Breast epithelium (tissue), 4 donors: Measurements from ENCODE around the gene KLF6. TPM values are rescaled to one million over a fixed set of nuclear protein-coding genes. Genes with fewer than 3 reads are reported as not detected.

Source experiments
- DNase-seq, 2 donors: peaks; one replicate each; pipeline ENCODE4 v3.0.0-alpha.2; 2019; ENCODE audit warnings: low spot score in 2 of 2
- H3K27ac ChIP-seq, 2 donors: fragments of 200-600 bp; sonication (generic) in 1 of 2; one replicate each; pipeline ENCODE4 v1.5.1; 2016 to 2019; ENCODE audit warnings: mild to moderate bottlenecking in 1 of 2
- H3K27me3 ChIP-seq, 2 donors: fragments of 200-600 bp; sonication (generic) in 1 of 2; one replicate each; pipeline versions ENCODE4 v1.5.1 to v1.6.0; 2017 to 2019; ENCODE audit warnings: control low read depth in 1 of 2, mild to moderate bottlenecking in 1 of 2
- H3K36me3 ChIP-seq: fragments of 200-600 bp; one replicate; pipeline ENCODE4 v1.5.1; 2019
- H3K4me1 ChIP-seq, 2 donors: fragments of 200-600 bp; sonication (generic); one replicate each; pipeline ENCODE4 v1.5.1; 2016 to 2019; ENCODE audit warnings: control low read depth in 1 of 2
- H3K4me3 ChIP-seq, 3 donors: fragments of 200-600 bp; sonication (generic); 1 replicate in 2 of 3; 2 replicates in 1 of 3; pipeline ENCODE4 v1.5.1; 2016 to 2019; ENCODE audit warnings: mild to moderate bottlenecking in 3 of 3, moderate library complexity in 2 of 3
- H3K9me3 ChIP-seq, 2 donors: fragments of 200-600 bp; sonication (generic) in 1 of 2; one replicate each; pipeline ENCODE4 v1.5.1; 2016 to 2019; ENCODE audit warnings: control low read depth in 1 of 2
- POLR2A ChIP-seq: fragments of 450-650 bp; IDR thresholded peaks from one replicate; pipeline ENCODE4 v1.6.1; 2016; ENCODE audit warnings: antibody characterized with exemption, mild to moderate bottlenecking, moderate library complexity
- POLR2AphosphoS5 ChIP-seq, 3 donors: sonication (generic); formaldehyde crosslinking; IDR thresholded peaks; one replicate each; pipeline ENCODE4 v1.6.1; 2017; ENCODE audit warnings: antibody characterized with exemption in 3 of 3
- intact Hi-C: fragments of 100-400 bp; cut with DNase I; formaldehyde crosslinking; loops from one replicate; pipeline ENCODE4 v1.15.1; 2023; ENCODE audit warnings: low total_unique reads
- total RNA-seq, 3 donors: library from RNA; depleted of rRNA; stranded (reverse); fragments of >200 nt; gene quantifications; one replicate each; pipeline ENCODE4 v1.1.0, GENCODE V29; 2016
- TF ChIP-seq, protein P1 (sequence below), 3 donors: fragments of 450-650 bp; IDR thresholded peaks; one replicate each; pipeline ENCODE4 v1.5.1; 2016 to 2017; ENCODE audit warnings: antibody characterized with exemption in 3 of 3, mild to moderate bottlenecking in 3 of 3, moderate library complexity in 3 of 3

The KLF6 gene
- total RNA-seq, 3 donors from 2014 or later: 132 to 347 (median 186) TPM

DNA sequence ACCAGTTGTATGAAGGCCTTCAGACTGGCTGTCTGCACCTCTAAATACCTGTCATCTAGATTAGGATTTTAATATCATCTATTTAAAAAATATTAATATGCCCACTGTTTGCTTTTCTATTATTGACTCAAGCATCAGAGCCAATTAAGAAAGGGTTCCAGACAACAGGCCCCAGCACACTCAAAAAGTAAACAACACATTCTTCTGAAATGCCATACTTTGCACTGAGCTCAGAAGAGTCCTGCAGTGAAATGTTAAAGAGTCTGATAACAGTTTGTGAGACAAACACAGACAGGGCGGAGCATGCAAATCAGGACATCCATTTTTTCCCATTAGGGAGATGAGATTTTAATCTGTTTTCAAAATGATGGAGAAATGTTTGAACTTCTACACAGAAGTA, 45.9 kb upstream of the KLF6 start:
- TF ChIP-seq POLR2AphosphoS5 (IDR thresholded peaks at IDR 0.05): no peak
- TF ChIP-seq, protein P1, sequence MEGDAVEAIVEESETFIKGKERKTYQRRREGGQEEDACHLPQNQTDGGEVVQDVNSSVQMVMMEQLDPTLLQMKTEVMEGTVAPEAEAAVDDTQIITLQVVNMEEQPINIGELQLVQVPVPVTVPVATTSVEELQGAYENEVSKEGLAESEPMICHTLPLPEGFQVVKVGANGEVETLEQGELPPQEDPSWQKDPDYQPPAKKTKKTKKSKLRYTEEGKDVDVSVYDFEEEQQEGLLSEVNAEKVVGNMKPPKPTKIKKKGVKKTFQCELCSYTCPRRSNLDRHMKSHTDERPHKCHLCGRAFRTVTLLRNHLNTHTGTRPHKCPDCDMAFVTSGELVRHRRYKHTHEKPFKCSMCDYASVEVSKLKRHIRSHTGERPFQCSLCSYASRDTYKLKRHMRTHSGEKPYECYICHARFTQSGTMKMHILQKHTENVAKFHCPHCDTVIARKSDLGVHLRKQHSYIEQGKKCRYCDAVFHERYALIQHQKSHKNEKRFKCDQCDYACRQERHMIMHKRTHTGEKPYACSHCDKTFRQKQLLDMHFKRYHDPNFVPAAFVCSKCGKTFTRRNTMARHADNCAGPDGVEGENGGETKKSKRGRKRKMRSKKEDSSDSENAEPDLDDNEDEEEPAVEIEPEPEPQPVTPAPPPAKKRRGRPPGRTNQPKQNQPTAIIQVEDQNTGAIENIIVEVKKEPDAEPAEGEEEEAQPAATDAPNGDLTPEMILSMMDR (IDR thresholded peaks at IDR 0.05): no peak
- TF ChIP-seq POLR2A: no peak
- Histone ChIP-seq H3K27ac (no peak overlapping the region), H3K9me3 (no peaks in the 10 kb centered on the region), H3K4me1 (no peaks in the 10 kb centered on the region), H3K36me3 (no peaks in the 10 kb centered on the region), H3K4me3 (no peak overlapping the region), H3K27me3 (no peaks in the 10 kb centered on the region)
- DNase-seq: no peak
- intact Hi-C loops: no loop called here

DNA sequence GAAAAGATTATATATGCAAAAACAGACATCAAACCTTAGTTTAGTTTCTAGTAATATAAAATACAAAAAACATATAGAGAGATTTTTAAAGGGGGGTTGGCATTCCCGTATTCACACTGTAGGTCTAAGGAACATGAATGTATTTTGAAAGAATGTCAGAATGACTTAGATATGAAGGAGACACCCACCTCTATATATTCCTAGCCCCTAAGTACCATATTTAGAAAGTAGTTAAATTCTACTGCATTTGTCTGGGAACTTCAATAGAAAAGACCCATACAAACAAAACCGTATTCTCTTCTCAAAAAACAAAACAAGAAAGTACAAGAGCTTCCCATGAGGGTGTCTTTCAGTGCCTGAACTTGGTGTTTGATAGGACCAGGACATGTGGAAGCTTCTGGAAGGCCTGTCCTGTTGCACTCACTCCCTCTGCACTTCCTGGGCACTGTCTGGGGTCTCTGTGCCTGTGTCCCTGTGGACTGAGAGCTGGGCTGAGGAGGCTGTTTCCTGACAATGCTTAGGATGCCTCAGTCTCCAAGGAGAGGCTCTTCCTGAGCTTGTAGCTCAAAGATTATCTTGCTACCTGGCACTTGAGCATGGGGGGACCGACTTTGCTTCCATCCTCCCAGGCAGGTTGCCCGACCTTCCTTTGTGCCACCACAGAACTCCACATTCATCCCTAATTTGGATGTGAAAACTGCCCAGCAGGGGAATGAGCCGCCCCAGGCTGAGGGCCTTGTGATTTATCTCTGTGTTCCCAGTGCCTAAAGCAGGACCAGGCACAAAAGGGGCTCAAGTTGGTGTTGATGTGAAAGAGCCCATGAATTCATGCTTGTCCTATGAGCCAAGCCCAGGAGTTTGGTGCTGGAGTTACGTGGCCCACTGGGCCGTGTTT, 44.4 kb upstream of the KLF6 start:
- H3K9me3 ChIP-seq: no peaks in the 10 kb centered on the region
- H3K27me3 ChIP-seq: no peaks in the 10 kb centered on the region
- intact Hi-C loops: no loop called here
- DNase-seq: no peak
- peak overlapping the region; percentile 41 to 58 (median 51) for H3K4me3 ChIP-seq
- no peaks in the 10 kb centered on the region for H3K36me3 ChIP-seq
- peak overlapping the region; percentile 76 to 84 for H3K27ac ChIP-seq
- H3K4me1 ChIP-seq: no peaks in the 10 kb centered on the region
- no peak for TF ChIP-seq POLR2A
- TF ChIP-seq POLR2AphosphoS5 (IDR thresholded peaks at IDR 0.05): no peak
- TF ChIP-seq, protein P1 (IDR thresholded peaks at IDR 0.05): no peak

DNA sequence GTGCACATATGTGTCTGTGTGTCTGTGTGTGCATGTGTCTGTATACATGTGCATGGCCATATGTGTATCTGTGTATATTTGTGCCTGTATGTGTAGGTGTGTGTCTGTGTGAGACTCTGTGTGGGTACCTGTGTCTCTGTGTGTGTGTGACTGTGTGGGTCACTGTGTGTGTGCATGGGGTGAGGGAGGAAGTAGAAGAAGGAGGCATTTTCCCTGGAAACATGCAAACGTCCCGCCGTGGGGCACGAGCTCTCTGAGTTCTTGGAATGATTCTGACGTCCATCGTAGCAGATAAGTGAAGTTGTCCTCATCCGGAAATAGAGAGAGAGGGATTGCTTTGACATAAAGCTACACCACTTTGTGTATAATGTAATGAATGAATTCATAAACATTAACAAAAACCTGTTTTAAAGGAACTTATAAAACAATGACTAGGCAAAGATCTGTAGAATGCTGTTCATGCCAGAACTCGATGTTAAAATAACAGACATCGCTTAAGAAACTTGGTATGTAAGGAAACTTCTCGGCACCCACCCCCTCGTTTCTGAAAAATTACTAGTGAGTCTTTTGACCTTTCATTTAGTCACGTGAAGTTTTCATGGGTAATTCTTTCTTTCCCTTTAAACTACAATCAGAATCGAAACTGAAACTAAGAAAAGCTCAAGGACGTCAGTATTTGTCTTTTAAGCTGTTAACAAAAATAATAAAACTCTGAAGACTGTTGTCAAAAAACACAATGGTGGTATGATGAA, 43.6 kb upstream of the KLF6 start:
- Histone ChIP-seq H3K27me3 (no peaks in the 10 kb centered on the region), H3K9me3 (no peaks in the 10 kb centered on the region), H3K27ac (peak overlapping the region; percentile 65 to 84), H3K36me3 (no peaks in the 10 kb centered on the region), H3K4me1 (no peaks in the 10 kb centered on the region), H3K4me3 (peak overlapping the region; percentile 41 to 58 (median 51))
- TF ChIP-seq POLR2AphosphoS5 (IDR thresholded peaks at IDR 0.05): peak in 1 of 3 donors; percentile 42
- TF ChIP-seq, protein P1 (IDR thresholded peaks at IDR 0.05): no peak
- DNase-seq: no peak
- intact Hi-C loops: no loop called here

DNA sequence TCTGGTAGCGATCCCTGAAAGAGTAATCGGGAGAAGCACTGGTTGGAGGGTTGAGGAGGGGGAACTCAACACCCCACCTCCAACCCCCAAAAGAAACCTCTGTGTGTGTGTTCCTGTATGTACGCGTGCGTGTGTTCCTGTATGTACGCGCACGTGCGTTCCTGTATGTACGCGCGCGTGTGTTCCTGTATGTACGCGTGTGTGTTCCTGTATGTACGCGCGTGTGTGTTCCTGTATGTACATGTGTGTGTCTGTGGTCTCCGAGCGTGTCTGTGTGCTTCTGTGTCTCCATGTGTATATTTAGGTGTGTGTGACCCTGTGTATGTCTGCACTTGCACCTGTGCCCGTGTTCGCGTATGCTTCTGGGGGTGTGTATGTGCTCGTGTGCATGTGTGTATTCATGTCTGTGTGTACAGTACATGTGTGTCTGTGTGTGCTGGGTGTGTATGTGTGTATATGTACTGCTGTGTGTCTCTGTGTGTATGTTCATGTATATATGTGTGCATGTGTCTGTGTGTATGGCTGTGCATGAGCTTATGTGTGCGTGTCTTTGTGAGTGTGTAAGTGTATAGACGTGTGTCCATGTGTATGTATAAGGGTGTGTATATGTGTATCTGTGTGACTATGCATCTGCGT, 42.9 kb upstream of the KLF6 start:
- TF ChIP-seq POLR2AphosphoS5 (IDR thresholded peaks at IDR 0.05) (no peak), POLR2A (no peak)
- TF ChIP-seq, protein P1 (IDR thresholded peaks at IDR 0.05): no peak
- Histone ChIP-seq H3K36me3 (no peaks in the 10 kb centered on the region), H3K27ac (peak overlapping the region; percentile 65 to 84), H3K27me3 (no peaks in the 10 kb centered on the region), H3K9me3 (no peaks in the 10 kb centered on the region), H3K4me1 (no peaks in the 10 kb centered on the region), H3K4me3 (peak overlapping the region in 1 of 3 donors; percentile 58)
- no peak for DNase-seq
- intact Hi-C loops: no loop called here
